ENCODE measurements around the gene RAB33B.

The RAB33B gene

GRCh38 chr4:139503622-139504166 lies 49.8 kb downstream of the RAB33B start:
- Histone ChIP-seq H3K9me3 (replicated peaks; ENCODE audit: insufficient read depth, low read length) (no peaks in the 10 kb centered on the region), H3K4me2 (ENCODE audit: low read depth, low read length) (no peak overlapping the region), H3K9me2 (replicated peaks; ENCODE audit: insufficient read depth, low read length) (no peaks in the 10 kb centered on the region), H2AFZ (ENCODE audit: low read length) (no peak overlapping the region), H3K79me2 (ENCODE audit: low read length) (no peaks in the 10 kb centered on the region), H3K9ac (ENCODE audit: low read length) (no peak overlapping the region), H3K36me3 (replicated peaks; ENCODE audit: insufficient read depth, low read length) (no peaks in the 10 kb centered on the region), H3K4me3 (ENCODE audit: low read length) (no peak overlapping the region), H3K27me3 (replicated peaks; ENCODE audit: insufficient read depth, low read length) (no peaks in the 10 kb centered on the region), H4K20me1 (ENCODE audit: insufficient read depth, low read length) (no peaks in the 10 kb centered on the region), H3K4me1 (ENCODE audit: low read length) (no peaks in the 10 kb centered on the region), H3F3A (ENCODE audit: insufficient read depth, low read length) (no peaks in the 10 kb centered on the region), H3K27ac (ENCODE audit: low read length) (no peak overlapping the region)
- DNase-seq, result no peak
- no peak for TF ChIP-seq EZH2phosphoT487 (IDR thresholded peaks at IDR 0.05; ENCODE audit: low read length)
- no peak for TF ChIP-seq EZH2 (optimal IDR thresholded peaks at IDR 0.05; ENCODE audit: low read depth, low read length)
- no peak for TF ChIP-seq CTCF (IDR thresholded peaks at IDR 0.05; ENCODE audit: low read length)

- Histone ChIP-seq H3K79me2 (ENCODE audit: low read length) (no peaks in the 10 kb centered on the region), H3K4me3 (ENCODE audit: low read length) (no peak overlapping the region), H3K4me1 (ENCODE audit: low read length) (no peaks in the 10 kb centered on the region), H3K27ac (ENCODE audit: low read length) (no peak overlapping the region), H4K20me1 (ENCODE audit: insufficient read depth, low read length) (no peaks in the 10 kb centered on the region), H3K4me2 (ENCODE audit: low read depth, low read length) (no peak overlapping the region), H3K36me3 (replicated peaks; ENCODE audit: insufficient read depth, low read length) (no peaks in the 10 kb centered on the region), H2AFZ (ENCODE audit: low read length) (no peak overlapping the region), H3K9ac (ENCODE audit: low read length) (no peak overlapping the region), H3F3A (ENCODE audit: insufficient read depth, low read length) (no peaks in the 10 kb centered on the region), H3K9me2 (replicated peaks; ENCODE audit: insufficient read depth, low read length) (no peaks in the 10 kb centered on the region), H3K9me3 (replicated peaks; ENCODE audit: insufficient read depth, low read length) (no peaks in the 10 kb centered on the region), H3K27me3 (replicated peaks; ENCODE audit: insufficient read depth, low read length) (no peaks in the 10 kb centered on the region)
- DNase-seq, result no peak
- TF ChIP-seq EZH2 (optimal IDR thresholded peaks at IDR 0.05; ENCODE audit: low read depth, low read length) (no peak), CTCF (IDR thresholded peaks at IDR 0.05; ENCODE audit: low read length) (no peak)
Measured at GRCh38 chr4:139506774-139507173, 52.9 kb downstream of the RAB33B start.

GRCh38 chr4:139508581-139509237 lies 54.8 kb downstream of the RAB33B start:
- H3K9me3 ChIP-seq (replicated peaks; ENCODE audit: insufficient read depth, low read length), result no peaks in the 10 kb centered on the region
- H3K9me2 ChIP-seq (replicated peaks; ENCODE audit: insufficient read depth, low read length), result no peaks in the 10 kb centered on the region
- TF ChIP-seq EZH2 (optimal IDR thresholded peaks at IDR 0.05; ENCODE audit: low read depth, low read length) (no peak), EZH2phosphoT487 (IDR thresholded peaks at IDR 0.05; ENCODE audit: low read length) (no peak), CTCF (IDR thresholded peaks at IDR 0.05; ENCODE audit: low read length) (no peak)
- H3K27me3 ChIP-seq (replicated peaks; ENCODE audit: insufficient read depth, low read length), result no peaks in the 10 kb centered on the region
- H3K27ac ChIP-seq (ENCODE audit: low read length), result no peak overlapping the region
- H2AFZ ChIP-seq (ENCODE audit: low read length), result no peak overlapping the region
- DNase-seq, result no peak
- no peaks in the 10 kb centered on the region for H3F3A ChIP-seq (ENCODE audit: insufficient read depth, low read length)
- H4K20me1 ChIP-seq (ENCODE audit: insufficient read depth, low read length), result no peaks in the 10 kb centered on the region
- H3K4me2 ChIP-seq (ENCODE audit: low read depth, low read length), result no peak overlapping the region
- H3K4me3 ChIP-seq (ENCODE audit: low read length), result no peak overlapping the region
- no peaks in the 10 kb centered on the region for H3K4me1 ChIP-seq (ENCODE audit: low read length)
- H3K9ac ChIP-seq (ENCODE audit: low read length), result no peak overlapping the region
- H3K79me2 ChIP-seq (ENCODE audit: low read length), result no peaks in the 10 kb centered on the region
- no peaks in the 10 kb centered on the region for H3K36me3 ChIP-seq (replicated peaks; ENCODE audit: insufficient read depth, low read length)

All from MM.1S (cell line).